H7 (cell line): Measurements from ENCODE around the gene PSG6. TPM values are rescaled to one million over a fixed set of nuclear protein-coding genes. Genes with fewer than 3 reads are reported as not detected.
"Not testable (repeated sequence)": the region's sequence is repeated elsewhere in the genome, so short reads cannot be mapped to it uniquely, and the experiment has no call there.

Experiments
- DNase-seq: peaks from one replicate; pipeline ENCODE4 v3.0.0; 2012
- H3K27me3 ChIP-seq: 2 replicates; pipeline ENCODE4 v1.6.0; 2011; ENCODE audit warnings: mild to moderate bottlenecking, low read length; ENCODE audit not compliant: control insufficient read depth, insufficient read depth
- H3K36me3 ChIP-seq: replicated peaks from 2 replicates; pipeline ENCODE4 v1.5.1; 2011; ENCODE audit warnings: low read length; ENCODE audit not compliant: control insufficient read depth, insufficient read depth
- H3K4me3 ChIP-seq: 2 replicates; pipeline ENCODE4 v1.5.1; 2011; ENCODE audit warnings: low read depth, mild to moderate bottlenecking, control low read depth, low read length, moderate library complexity; ENCODE audit not compliant: insufficient read depth
- total RNA-seq: library from RNA; depleted of rRNA; stranded (reverse); fragments of >200 nt; shearing (Covaris generic); gene quantifications from 2 replicates; pipeline ENCODE4 v1.2.3, GENCODE V29; 2014; rRNA removed

The PSG6 gene
- total RNA-seq, 1 experiment from 2014 or later = not detected

DNA sequence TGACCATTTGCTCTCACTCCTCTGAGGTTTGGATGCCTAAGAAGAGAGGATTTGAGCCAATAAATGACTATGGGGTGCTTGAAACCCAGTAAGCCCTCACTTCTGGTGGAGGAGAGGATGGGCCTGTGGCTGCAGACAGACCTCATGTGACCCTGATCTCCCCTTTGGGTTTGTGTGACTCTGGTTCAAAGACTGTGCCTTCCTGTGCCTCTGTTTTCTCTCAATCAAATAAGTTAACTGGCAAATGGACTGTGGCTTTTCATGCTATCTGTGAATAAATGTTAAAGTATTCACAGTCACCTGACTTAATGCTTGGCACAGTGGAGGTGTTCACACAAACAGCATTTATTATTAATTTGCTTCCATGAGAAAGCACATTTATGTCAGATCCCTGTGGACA lies 64.9 kb downstream of the PSG6 start:
- not testable (repeated sequence) for H3K27me3 ChIP-seq, H3K36me3 ChIP-seq, DNase-seq, H3K4me3 ChIP-seq

Other genes starting within 250 kb of the PSG6 start
- gene PSG3, start 177.4 kb downstream of the PSG6 start, total RNA-seq = not detected in 2 replicates
- gene PSG8, start 152.2 kb downstream of the PSG6 start, total RNA-seq = not detected in 2 replicates
- not detected in 2 replicates for gene PSG1, start 38.2 kb downstream of the PSG6 start, total RNA-seq
- gene PSG7, start 19.3 kb upstream of the PSG6 start, total RNA-seq = not detected in 2 replicates
- not detected in 2 replicates for gene PSG11, start 108.6 kb upstream of the PSG6 start, total RNA-seq
- gene PSG2, start 164.8 kb upstream of the PSG6 start, total RNA-seq = not detected in 2 replicates